Heart right ventricle (tissue), 16 donors: ENCODE data around the gene MAP3K13. TPM values are rescaled to one million over a fixed set of nuclear protein-coding genes. Genes with fewer than 3 reads are reported as not detected.
"Not testable (repeated sequence)": the region's sequence is repeated elsewhere in the genome, so short reads cannot be mapped to it uniquely, and the experiment has no call there.

ENCODE experiments used
- ATAC-seq, 8 donors: fragments of 200-7000 bp; cut with Tn5 transposase; one replicate each; pipeline ENCODE4 v1.9.1; 2020; ENCODE audit warnings: mild to moderate bottlenecking in 8 of 8, moderate library complexity in 8 of 8, moderate number of reproducible peaks in 1 of 8
- DNase-seq, 2 donors: peaks; one replicate each; pipeline ENCODE4 v3.0.0-alpha.2; 2020
- H3K27ac ChIP-seq, 10 donors: fragments of 200-600 bp; sonication (generic) in 2 of 10; one replicate each; pipeline versions ENCODE4 v1.5.0 to v1.8.0; 2020 to 2022; ENCODE audit warnings: mild to moderate bottlenecking in 3 of 10
- H3K27me3 ChIP-seq, 7 donors: fragments of 200-600 bp; one replicate each; pipeline ENCODE4 v1.8.0; 2021 to 2022; ENCODE audit warnings: mild to moderate bottlenecking in 2 of 7
- H3K36me3 ChIP-seq, 9 donors: fragments of 200-600 bp; sonication (generic) in 1 of 9; one replicate each; pipeline versions ENCODE4 v1.5.0 to v1.8.0; 2020 to 2022; ENCODE audit warnings: mild to moderate bottlenecking in 2 of 9
- H3K4me1 ChIP-seq, 9 donors: fragments of 200-600 bp; sonication (generic) in 1 of 9; one replicate each; pipeline versions ENCODE4 v1.5.0 to v1.8.0; 2020 to 2022; ENCODE audit warnings: mild to moderate bottlenecking in 4 of 9
- H3K4me3 ChIP-seq, 10 donors: fragments of 200-600 bp; sonication (generic) in 2 of 10; one replicate each; pipeline versions ENCODE4 v1.5.0 to v1.8.0; 2020 to 2022; ENCODE audit warnings: mild to moderate bottlenecking in 7 of 10, moderate library complexity in 2 of 10
- H3K9me3 ChIP-seq, 11 donors: fragments of 200-600 bp in 10 of 11; sonication (generic) in 2 of 11; one replicate each; pipeline versions ENCODE4 v1.5.0 to v1.8.0; 2013 to 2022; ENCODE audit warnings: mild to moderate bottlenecking in 2 of 11, control low read depth in 1 of 11, moderate library complexity in 1 of 11
- CTCF ChIP-seq, 9 donors: fragments of 200-600 bp; sonication (generic) in 2 of 9; IDR thresholded peaks; one replicate each; pipeline versions ENCODE4 v1.5.0 to v1.8.0; 2021 to 2022; ENCODE audit warnings: antibody characterized with exemption in 9 of 9, mild to moderate bottlenecking in 5 of 9, moderate library complexity in 1 of 9
- WGBS, 2 donors: extraction: QIAGEN DNeasy Blood & Tissue Kit; methylation state at CpG; one replicate each; pipeline ENCODE4 v1.1.7; 2013; ENCODE audit warnings: inconsistent platforms in 1 of 2; 5-methylcytosine and 5-hydroxymethylcytosine counted together
- intact Hi-C, 10 donors: fragments of 100-400 bp; cut with DNase I; formaldehyde crosslinking; loops; one replicate each; pipeline versions ENCODE4 v1.11.1 to v1.14.2; 2022
- polyA plus RNA-seq, 2 donors: library from polyadenylated mRNA; stranded (reverse); fragments of 200-250 nt; gene quantifications; one replicate each; pipeline ENCODE4 v1.2.3, GENCODE V29; 2013
- total RNA-seq, 10 donors: library from RNA; stranded (reverse); fragmentation: NEBNext Ultra II Directional in 3 of 10; extraction: Animal tissue kit (Norgen Biotek cat#: 25700) in 3 of 10; gene quantifications; one replicate each; pipeline versions ENCODE4 v1.2.1 to v1.2.4, GENCODE V29; 2021 to 2023
- donor health status: Arrhythmogenic right ventricular cardiomyopathy.
- donor health status: ischemic (EF 13 %, LVEDD 7.1; RV severe dilation, severe dysfunction).
- donor health status: healthy with polysubstance abuse.
- donor health status: DM: no; HTN: yes; CAD: no.
- donor health status: DM: no; HTN: no; CAD: no.
- donor health status: ischemic (EF 25% LVEDD 6.9; RV normal size, moderate dysfunction).
- donor health status: ischemic (EF 25% LVEDD 5.7; RV mildly dilated, moderate dysfunction).
- donor health status: healthy.
- donor health status: DM: yes; HTN: yes; CAD: no.
- donor health status: Ischemic cardiomyopathy.
- donor health status: ischemic (EF 35%, LVEDD 5.7; RV mildly dilated, moderate dysfunction).
- donor health status: nonischemic (EF 11% LVEDD 7.7; RV severe dilation, severe dysfunction).
- donor health status: DM: yes; HTN: yes; CAD: no.
- donor health status: PGD.
- donor health status: ischemic (EF 29% LVEDD 5.4; RV normal size, mild dysfunction).
- donor health status: nonischemic (EF 23%, LVEDD 6.1; RV moderate dilation, normal function).

MAP3K13 gene
- total and polyA plus RNA-seq, 12 donors = 7.1 to 14.9 (median 10.5) TPM

DNA sequence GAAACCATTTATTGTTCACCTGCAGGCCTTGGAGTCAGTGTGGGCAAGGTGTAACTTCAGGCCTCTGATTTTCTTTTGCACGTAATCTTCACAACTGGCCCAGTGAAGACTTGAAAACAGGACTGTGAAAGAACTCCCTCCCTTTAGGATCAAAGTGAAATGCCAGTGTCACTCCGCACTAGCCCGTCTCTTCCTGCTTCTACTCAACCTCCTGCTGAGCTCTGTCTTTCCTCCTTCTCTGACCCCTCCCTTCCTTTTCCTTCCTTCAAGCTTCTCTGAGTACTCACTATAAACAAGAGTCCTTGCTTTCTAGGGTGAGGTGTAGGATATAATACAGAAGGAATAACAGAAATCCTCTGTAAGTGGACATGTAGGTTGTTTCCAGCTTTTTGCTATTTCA is 107.4 kb downstream of the MAP3K13 start:
- Histone ChIP-seq H3K27ac (no peak overlapping the region), H3K9me3 (no peaks in the 10 kb centered on the region), H3K4me1 (no peaks in the 10 kb centered on the region), H3K36me3 (peaks cover 0 to 85% (median 14%) of the 10 kb centered on the region in 9 donors), H3K27me3 (no peaks in the 10 kb centered on the region), H3K4me3 (no peak overlapping the region)
- no peak for DNase-seq
- WGBS, 2 donors = 73 to 78% methylated on average over 3 of the region's 3 CpGs
- intact Hi-C loops = no loop called here
- ATAC-seq = no peak
- TF ChIP-seq CTCF (IDR thresholded peaks at IDR 0.05) = no peak

DNA sequence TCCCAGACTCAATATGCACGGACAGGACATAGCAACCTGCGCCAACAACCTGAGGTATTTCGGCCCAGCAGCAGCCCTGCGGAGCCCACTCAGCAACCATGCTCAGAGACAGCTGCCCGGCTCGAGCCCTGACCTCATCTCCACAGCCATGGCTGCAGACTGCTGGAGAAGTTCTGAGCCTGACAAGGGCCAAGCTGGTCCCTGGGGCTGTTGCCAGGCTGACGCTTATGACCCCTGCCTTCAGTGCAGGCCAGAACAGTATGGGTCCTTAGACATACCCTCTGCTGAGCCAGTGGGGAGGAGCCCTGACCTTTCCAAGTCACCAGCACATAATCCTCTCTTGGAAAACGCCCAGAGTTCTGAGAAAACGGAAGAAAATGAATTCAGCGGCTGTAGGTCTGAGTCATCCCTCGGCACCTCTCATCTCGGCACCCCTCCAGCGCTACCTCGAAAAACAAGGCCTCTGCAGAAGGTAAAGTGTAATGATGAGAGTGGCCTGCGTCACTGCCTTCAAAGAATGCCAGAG is 110.4 kb downstream of the MAP3K13 start:
- Histone ChIP-seq H3K27me3 (no peaks in the 10 kb centered on the region), H3K27ac (no peak overlapping the region), H3K4me1 (no peaks in the 10 kb centered on the region), H3K4me3 (no peak overlapping the region), H3K9me3 (no peaks in the 10 kb centered on the region), H3K36me3 (peaks cover 0 to 77% (median 9%) of the 10 kb centered on the region in 9 donors)
- DNase-seq (no peak), ATAC-seq (no peak)
- WGBS, 2 donors = 91 to 97% methylated on average over 15 of the region's 15 CpGs
- no peak for TF ChIP-seq CTCF (IDR thresholded peaks at IDR 0.05)
- intact Hi-C loops = no loop called here

- DNase-seq, H3K4me3 ChIP-seq, H3K9me3 ChIP-seq, H3K27ac ChIP-seq, intact Hi-C loops, H3K4me1 ChIP-seq, ATAC-seq, H3K27me3 ChIP-seq: not testable (repeated sequence)
- WGBS, 2 donors = 96 to 98% methylated on average over 6 of the region's 6 CpGs
- peaks cover 0 to 74% (median 9%) of the 10 kb centered on the region in 9 donors for H3K36me3 ChIP-seq
These were observed 112.0 kb downstream of the MAP3K13 start for GRCh38 chr3:185474922-185475321.

DNA sequence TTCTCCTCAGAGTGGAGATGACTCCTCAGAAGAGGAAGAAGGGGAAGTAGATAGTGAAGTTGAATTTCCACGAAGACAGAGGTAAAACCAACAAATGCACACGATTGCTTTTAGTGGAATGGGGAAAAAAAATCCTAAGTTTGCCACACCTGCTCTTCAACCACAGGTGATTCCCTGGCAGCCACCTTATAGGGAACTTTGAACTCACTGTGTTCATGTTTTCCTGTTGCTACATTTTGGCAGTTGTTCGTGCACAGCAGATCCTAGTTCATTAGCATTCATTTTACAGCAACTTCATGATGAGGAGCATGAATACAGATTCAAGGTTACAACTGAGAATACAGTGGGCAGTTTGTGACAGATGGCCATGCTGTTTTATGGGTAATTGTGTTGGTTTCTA is 114.4 kb downstream of the MAP3K13 start:
- Histone ChIP-seq H3K4me1 (no peaks in the 10 kb centered on the region), H3K9me3 (no peaks in the 10 kb centered on the region), H3K27me3 (no peaks in the 10 kb centered on the region), H3K4me3 (no peak overlapping the region), H3K36me3 (peaks cover 0 to 87% (median 23%) of the 10 kb centered on the region in 9 donors), H3K27ac (no peak overlapping the region)
- DNase-seq (no peak), ATAC-seq (no peak)
- WGBS, 2 donors = 89 to 92% methylated on average over 3 of the region's 3 CpGs
- intact Hi-C loops = no loop called here
- TF ChIP-seq CTCF (IDR thresholded peaks at IDR 0.05) = no peak

- DNase-seq (no peak), ATAC-seq (no peak)
- H3K27me3 ChIP-seq = no peaks in the 10 kb centered on the region
- H3K4me3 ChIP-seq = no peak overlapping the region
- no peak for TF ChIP-seq CTCF (IDR thresholded peaks at IDR 0.05)
- WGBS, 2 donors = 97 to 99% methylated on average over 2 of the region's 2 CpGs
- peaks cover 0 to 83% (median 9%) of the 10 kb centered on the region in 9 donors for H3K36me3 ChIP-seq
- H3K4me1 ChIP-seq = no peaks in the 10 kb centered on the region
- intact Hi-C loops = no loop called here
- no peak overlapping the region for H3K27ac ChIP-seq
- no peaks in the 10 kb centered on the region for H3K9me3 ChIP-seq
These were observed 116.5 kb downstream of the MAP3K13 start for GRCh38 chr3:185479373-185479945.
